Smooth muscle cell of trachea (primary cell): ENCODE results near the gene PNMA6E. TPM values are rescaled to one million over a fixed set of nuclear protein-coding genes. Genes with fewer than 3 reads are reported as not detected.

Source experiments
- total RNA-seq: library from RNA; depleted of rRNA; stranded (reverse); fragments of >200 nt; gene quantifications from 2 replicates; pipeline ENCODE4 v1.2.1, GENCODE V29; 2014

PNMA6E gene
- total RNA-seq: not detected in 2 replicates

DNA sequence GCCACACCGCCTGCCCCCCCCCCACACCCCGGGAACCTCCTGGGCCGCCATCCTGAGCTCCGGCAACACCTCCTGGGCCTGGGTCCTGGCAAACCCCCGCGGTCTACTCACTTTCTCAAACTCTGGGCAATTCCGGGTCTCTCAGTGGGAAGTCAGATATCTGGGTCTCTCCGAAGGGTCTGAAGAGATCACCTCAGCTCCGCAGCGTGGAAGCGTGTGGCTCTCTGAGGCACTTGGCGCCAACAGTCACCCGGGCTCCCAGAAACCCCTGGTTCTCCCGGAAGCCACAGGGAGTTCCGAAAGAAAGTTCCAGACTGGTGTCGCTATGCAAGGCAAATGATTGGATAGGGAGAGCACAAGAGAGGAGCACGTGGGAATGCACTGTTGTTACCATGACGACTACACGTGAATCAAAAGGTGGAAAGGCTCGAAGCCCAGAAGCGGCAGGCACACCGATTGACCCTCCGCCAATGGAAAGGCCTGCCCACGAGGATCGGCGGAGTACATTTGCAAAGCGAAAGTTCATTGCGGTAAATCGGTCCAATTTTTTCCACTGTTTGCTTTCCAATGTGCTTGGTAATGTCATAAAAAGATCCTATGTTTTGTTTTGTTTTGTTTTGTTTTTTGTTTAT is at the start of gene PNMA6E:
TSS of gene PNMA6E (minus strand) at position 218 of the 632 bp plus-strand sequence. CDS start 2,501 bp downstream, outside the sequence.

DNA sequence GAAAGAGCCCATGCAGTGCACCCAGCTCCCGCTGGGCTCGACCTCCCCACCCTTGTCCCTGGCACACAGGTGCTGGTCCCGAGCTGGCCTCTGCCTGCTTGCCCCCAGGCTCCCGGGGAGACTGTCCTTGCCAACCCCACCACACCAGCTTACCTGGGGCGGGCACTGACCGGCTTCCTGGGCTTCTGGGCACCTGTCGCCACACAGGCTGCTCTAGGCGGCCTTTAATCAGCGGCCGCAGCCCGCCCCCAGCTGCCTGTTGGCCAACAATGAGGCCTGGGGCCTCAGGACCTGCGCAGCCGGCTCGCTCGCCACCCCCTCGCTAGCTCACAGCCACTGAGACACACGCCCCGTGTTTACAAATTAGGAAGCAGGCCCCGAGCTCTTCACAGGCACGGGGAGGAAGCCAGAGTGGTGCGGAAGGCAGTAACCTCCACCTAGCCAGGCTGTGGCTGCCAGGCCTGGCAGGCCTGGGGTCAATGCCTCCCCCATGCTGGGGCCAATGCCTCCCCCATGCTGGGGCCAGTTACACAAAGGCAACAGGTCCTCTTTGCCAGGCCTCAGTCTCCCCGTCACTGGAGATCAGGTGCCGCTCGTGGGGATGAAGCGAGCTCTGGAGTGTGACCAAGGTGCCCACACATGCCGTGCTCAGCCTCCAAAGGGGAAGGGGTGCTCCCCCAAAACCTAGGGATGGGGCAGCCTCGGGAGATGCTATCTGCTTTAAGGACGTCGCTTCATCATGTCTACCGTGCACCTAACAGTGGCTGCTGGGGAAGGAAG is 44.9 kb upstream of the PNMA6E start, which contains the start of gene TREX2:
TSS of gene TREX2 (minus strand) at position 201 of the 780 bp plus-strand sequence. CDS start 626 bp downstream, outside the sequence.

DNA sequence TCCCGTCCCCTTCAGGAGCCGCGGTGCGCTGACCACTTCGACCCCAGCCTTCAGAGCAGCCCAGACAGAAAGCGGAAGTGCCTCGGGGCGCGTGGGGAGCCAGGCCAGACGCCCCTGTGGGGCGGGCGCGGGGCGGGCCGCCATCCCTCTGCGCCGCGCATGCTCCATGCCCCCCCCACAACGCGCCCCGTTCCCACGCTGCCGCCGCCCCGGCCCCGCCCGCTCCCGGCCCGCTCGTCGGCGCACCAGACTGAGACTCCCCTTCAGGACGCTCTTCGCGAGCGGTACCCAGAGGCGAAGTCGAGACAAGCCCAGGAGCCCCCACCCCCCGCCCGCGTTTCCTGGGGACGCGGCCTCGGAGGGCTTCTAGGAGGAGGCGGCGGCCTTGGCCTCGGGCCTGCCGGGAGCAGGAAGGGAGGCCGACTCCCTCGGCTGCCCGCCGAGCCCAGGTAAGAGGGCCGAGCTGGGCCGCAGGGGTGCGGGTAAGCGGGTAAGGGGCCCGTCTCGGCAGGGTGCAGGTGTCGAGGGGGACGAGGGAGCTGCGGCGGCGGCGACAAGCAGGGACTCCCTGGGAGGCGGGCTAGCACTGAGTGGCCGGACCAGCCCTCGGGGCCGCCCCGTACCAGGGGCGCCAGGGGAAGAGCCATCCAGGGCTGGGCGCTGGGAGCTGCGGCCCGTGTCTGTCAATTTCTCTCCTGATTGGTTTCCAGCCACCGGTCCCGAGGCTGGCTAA is 10.3 kb upstream of the PNMA6E start, which contains the start of gene ZFP92:
TSS of gene ZFP92 (plus strand) at position 218 of the 733 bp plus-strand sequence. CDS start 6,851 bp downstream, outside the sequence.

Other genes starting within 250 kb of the PNMA6E start
- not detected in 2 replicates for gene MAGEA1, start 222.1 kb downstream of the PNMA6E start, total RNA-seq
- gene PNMA6F, start 79.6 kb downstream of the PNMA6E start, total RNA-seq: not detected in 2 replicates
- 8.1 and 9.6 TPM in 2 replicates for gene ZNF275, start 67.2 kb downstream of the PNMA6E start, total RNA-seq
- gene ZFP92, start 10.1 kb upstream of the PNMA6E start, total RNA-seq: under 0.01 and 0.33 TPM in 2 replicates
- 1.7 and 3.8 TPM in 2 replicates for gene TREX2, start 44.7 kb upstream of the PNMA6E start, total RNA-seq
- gene HAUS7, start 69.2 kb upstream of the PNMA6E start, total RNA-seq: 13.7 and 17.0 TPM in 2 replicates
- 10.5 and 57.7 TPM in 2 replicates for gene BGN, start 93.6 kb upstream of the PNMA6E start, total RNA-seq
- gene ATP2B3, start 116.3 kb upstream of the PNMA6E start, total RNA-seq: under 0.01 TPM in 1 of 2 replicates, not detected in the other
- gene CCNQ, start 197.8 kb upstream of the PNMA6E start, total RNA-seq: 25.1 and 27.8 TPM in 2 replicates
- under 0.01 TPM in 1 of 2 replicates, not detected in the other for gene DUSP9, start 245.9 kb upstream of the PNMA6E start, total RNA-seq